ENCODE measurements around the gene MDM1.

MDM1 gene

GRCh38 chr12:68270358-68270757 is 61.8 kb downstream of the MDM1 start:
- DNase-seq: no peak

DNA sequence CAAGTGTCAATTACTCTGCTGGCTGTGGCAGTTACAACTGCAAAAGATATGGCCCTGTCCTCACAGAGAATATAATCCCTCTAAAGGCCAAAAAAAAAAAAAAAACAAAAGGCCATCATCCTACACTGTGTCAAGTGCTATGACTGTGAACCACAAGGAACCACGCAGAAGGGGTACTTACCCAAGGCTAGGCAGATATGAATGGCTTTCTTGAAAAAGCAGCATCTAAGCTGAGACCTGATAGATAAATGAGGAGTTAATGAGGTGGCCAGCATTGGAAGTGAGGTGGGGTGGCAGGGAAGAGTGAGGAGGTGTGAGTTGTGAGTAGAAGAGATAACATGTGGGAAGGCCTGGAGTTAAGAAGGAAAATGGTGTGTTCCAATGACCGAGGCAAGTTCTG is 62.4 kb downstream of the MDM1 start:
- DNase-seq: no peak

- DNase-seq: no peak
These were observed 63.2 kb downstream of the MDM1 start for GRCh38 chr12:68268967-68269366.

GRCh38 chr12:68267892-68268396 is 64.2 kb downstream of the MDM1 start:
- no peak for DNase-seq

DNA sequence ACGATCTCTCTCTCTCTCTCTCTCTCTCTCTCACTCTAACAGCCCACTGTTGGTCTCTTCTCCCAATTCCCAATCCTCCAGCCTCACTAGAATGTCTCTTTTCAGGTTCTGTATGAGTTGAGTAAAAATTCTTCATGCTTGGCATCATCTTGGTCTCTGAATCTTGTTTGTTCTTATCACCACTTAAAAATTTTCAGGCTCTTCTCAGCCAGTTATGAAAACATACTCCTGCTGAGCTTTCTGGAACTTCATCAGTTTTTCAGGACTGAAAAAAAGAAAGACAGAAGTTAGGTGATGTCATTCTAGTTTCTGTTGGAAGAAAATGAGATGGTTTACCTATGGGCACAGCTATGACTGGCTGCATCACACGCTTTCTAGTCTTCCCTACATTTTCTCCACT is 67.3 kb downstream of the MDM1 start:
- DNase-seq: no peak

DNA sequence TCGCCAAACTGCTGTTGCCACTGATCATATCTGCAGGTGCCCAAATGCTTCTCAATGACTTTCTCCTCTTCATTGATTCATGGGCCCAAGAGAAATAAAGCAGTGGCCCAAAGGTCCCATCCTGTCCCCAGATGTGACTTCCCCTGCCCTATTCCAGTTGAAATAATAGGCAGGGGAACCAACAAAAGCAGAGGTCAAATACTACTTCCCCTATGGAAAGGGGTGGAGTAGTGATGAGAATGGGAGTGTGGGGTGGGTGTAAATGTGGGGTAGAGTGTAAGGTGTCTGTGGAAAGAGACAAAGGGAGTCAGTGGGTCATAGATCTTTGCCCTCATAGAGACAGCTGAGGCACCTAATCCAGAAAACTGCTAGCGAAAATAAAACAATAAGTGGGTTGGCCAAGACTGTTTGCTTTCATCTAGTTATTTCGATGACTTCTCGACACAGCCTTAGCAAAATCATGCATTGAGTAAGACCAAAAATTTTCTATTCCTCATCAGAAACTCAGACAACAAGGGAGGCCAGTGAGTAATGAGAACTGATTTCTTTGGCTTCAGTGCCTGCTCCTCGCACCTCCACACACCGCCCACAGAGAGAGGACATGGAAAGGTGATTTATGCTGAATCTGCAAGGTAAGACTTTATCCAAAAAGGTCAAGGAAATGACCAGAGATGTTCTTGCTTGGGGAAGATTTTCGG is 67.9 kb downstream of the MDM1 start:
- no peak for DNase-seq

- no peak for DNase-seq
These were observed 68.8 kb downstream of the MDM1 start for GRCh38 chr12:68263366-68263765.

DNA sequence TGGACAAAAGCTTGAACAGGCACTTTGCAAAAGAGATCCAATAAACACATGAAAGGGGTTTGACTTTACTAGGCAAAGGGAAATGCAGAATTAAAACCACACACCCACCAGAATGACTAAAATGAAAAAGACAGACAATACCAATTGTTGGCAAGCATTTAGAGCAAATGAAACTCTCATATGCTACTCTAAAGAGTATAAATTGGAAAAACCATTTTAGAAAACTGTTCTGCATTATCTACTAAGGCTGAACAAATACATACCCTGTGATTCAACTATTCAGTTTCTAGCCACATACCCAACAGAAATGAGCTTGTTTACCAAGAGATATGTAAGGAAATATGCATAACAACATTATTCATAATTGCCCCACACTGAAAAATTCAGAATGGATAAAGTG is 70.3 kb downstream of the MDM1 start:
- DNase-seq: no peak

DNA sequence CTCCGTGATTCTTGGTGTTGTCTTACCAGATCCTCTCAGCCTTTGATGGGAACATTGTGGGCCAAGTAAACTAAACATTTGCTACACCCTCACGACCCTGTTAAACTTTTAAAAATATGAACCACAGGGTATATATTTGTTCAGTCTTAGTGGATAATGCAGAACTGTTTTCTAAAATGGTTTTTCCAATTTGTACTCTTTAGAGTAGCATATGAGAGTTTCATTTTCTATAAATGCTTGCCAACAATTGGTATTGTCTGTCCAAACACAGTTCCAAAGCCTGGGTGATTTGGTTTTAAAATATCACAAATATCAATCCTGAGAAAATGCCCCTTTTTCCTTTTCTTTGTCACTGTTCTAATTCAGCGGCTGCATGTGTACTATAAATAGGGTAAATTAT is 72.0 kb downstream of the MDM1 start:
- DNase-seq: no peak

- DNase-seq: no peak
These were observed 72.7 kb downstream of the MDM1 start for GRCh38 chr12:68259318-68259940.

DNA sequence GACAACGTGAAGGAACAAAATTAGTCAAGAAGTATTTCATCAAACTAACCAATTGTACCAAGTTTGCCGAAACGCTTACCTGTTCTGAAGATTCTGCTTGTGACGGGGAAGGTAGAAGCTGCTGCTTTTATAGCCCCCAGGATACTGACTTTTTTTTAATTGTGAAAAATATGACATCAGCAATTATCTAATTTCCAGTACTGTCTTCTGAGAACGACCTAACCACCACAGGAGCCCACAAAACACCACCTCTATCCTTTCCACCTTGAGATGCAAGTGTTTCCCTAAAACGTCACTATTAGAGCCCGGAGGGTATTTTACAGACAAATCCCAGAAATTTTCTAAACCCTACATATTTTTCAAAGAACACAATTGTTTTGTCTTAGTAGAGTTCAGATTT is 78.7 kb downstream of the MDM1 start, which contains the start of gene IL22:
IL22 (minus strand) TSS at position 101 of the 400 bp plus-strand sequence. CDS start 156 bp downstream, outside the sequence.
- DNase-seq: no peak

GRCh38 chr12:68252077-68252476 is 80.1 kb downstream of the MDM1 start:
- DNase-seq: no peak

- DNase-seq: no peak
These were observed 81.7 kb downstream of the MDM1 start for GRCh38 chr12:68250454-68250853.

DNA sequence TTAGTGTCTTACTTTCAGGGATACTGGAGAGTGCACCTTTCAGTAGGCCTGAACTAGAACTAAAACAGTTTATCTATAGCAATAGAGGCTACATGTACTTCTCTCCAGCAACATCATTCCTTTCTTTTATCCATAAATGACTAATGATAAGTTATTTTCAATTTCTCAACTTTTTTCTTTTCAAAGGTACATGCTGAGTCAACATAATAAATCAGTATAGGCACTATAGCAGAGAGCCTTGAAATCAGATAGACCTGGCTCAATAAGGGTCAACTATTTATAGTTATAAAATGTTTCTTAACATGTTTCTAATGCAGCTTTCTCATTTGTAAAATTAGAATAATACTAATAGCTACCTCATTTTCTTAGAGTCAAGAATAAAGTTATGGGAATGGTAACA is 84.4 kb downstream of the MDM1 start:
- DNase-seq: no peak

- no peak for DNase-seq
These were observed 85.8 kb downstream of the MDM1 start for GRCh38 chr12:68246350-68246749.

GRCh38 chr12:68245180-68246021 is 86.8 kb downstream of the MDM1 start:
- DNase-seq: no peak

Data from stimulated activated CD4-positive, alpha-beta T cell treated with anti-CD3 and anti-CD28 coated beads, Interleukin-4, amount 100 ng/mL, for 1 hour (primary cell).